Esophagus (tissue), 2 donors: Measurements from ENCODE around the gene GNA14. TPM values are rescaled to one million over a fixed set of nuclear protein-coding genes. Genes with fewer than 3 reads are reported as not detected.

ENCODE experiments used
- H3K27ac ChIP-seq, 2 donors: one replicate each; pipeline ENCODE4 v1.5.1; 2013; ENCODE audit warnings: low read depth in 2 of 2, mild to moderate bottlenecking in 2 of 2, inconsistent platforms in 1 of 2, low read length in 1 of 2, moderate library complexity in 1 of 2
- H3K27me3 ChIP-seq, 2 donors: one replicate each; pipeline ENCODE4 v1.6.1; 2013; ENCODE audit warnings: low read length in 2 of 2, control low read depth in 1 of 2, mild to moderate bottlenecking in 1 of 2; ENCODE audit not compliant: insufficient read depth in 2 of 2, control insufficient read depth in 1 of 2
- H3K36me3 ChIP-seq, 2 donors: one replicate each; pipeline ENCODE4 v1.6.1; 2013; ENCODE audit warnings: low read length in 1 of 2; ENCODE audit not compliant: control insufficient read depth in 2 of 2, insufficient read depth in 2 of 2
- H3K4me1 ChIP-seq, 2 donors: one replicate each; pipeline ENCODE4 v1.6.1; 2013; ENCODE audit warnings: low read length in 1 of 2; ENCODE audit not compliant: control insufficient read depth in 2 of 2, insufficient read depth in 2 of 2
- H3K4me3 ChIP-seq, 2 donors: one replicate each; pipeline ENCODE4 v1.5.1; 2013; ENCODE audit warnings: low read length in 2 of 2, mild to moderate bottlenecking in 2 of 2, low read depth in 1 of 2, moderate library complexity in 1 of 2
- H3K9me3 ChIP-seq, 2 donors: one replicate each; pipeline ENCODE4 v1.6.1; 2013; ENCODE audit warnings: mild to moderate bottlenecking in 2 of 2, low read depth in 1 of 2, low read length in 1 of 2, moderate library complexity in 1 of 2; ENCODE audit not compliant: control insufficient read depth in 2 of 2, insufficient read depth in 1 of 2
- WGBS, 2 donors: extraction: QIAGEN DNeasy Blood & Tissue Kit; methylation state at CpG; one replicate each; pipeline ENCODE4 v1.1.7; 2013; 5-methylcytosine and 5-hydroxymethylcytosine counted together
- polyA plus RNA-seq, 2 donors: library from polyadenylated mRNA; stranded (reverse); fragments of 200-250 nt; gene quantifications; one replicate each; pipeline ENCODE4 v1.2.3, GENCODE V29; 2013
- donor health status: healthy with polysubstance abuse.
- donor health status: Bipolar disorder and iron deficiency.

The GNA14 gene
- polyA plus RNA-seq, 2 donors: 0.94 to 1.9 TPM

GRCh38 chr9:77547106-77547730 is 100.9 kb downstream of the GNA14 start:
- H3K27ac ChIP-seq: no peak overlapping the region
- H3K4me3 ChIP-seq: no peak overlapping the region
- H3K4me1 ChIP-seq: no peaks in the 10 kb centered on the region
- WGBS, 2 donors: 64 to 77% methylated on average over 5 of the region's 5 CpGs
- H3K9me3 ChIP-seq: peaks cover 2 to 9% of the 10 kb centered on the region in 2 donors
- H3K36me3 ChIP-seq: no peaks in the 10 kb centered on the region
- H3K27me3 ChIP-seq: no peaks in the 10 kb centered on the region

DNA sequence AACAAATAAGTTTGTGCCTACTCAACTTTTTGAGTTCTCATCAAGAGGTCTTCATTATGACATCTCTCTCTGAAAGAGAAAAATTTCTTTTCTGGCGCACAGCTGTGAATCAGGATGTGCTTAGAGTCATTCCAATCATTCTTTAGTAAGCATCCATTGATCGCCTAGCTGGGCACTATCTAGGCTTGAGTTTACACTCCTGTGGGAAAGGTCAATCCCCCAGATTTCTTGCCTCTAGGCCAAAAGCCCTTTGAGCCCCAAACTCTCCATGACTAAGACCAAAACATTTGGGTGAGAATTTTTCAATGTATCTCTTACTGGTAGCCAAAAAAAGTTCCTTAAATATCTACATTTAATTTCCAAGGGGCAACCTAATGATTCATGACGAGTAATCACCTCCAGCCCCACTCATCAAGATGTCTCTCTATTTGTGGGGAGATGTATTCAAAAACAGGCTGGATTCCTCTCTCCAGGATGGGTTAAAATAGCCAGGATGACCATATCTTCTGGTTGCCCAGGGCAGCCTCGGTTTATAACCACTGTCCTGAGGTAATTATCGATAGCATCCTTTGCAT is 101.7 kb downstream of the GNA14 start:
- Histone ChIP-seq H3K4me3 (no peak overlapping the region), H3K27ac (no peak overlapping the region), H3K9me3 (peaks cover 3 to 10% of the 10 kb centered on the region in 2 donors), H3K4me1 (no peaks in the 10 kb centered on the region), H3K36me3 (no peaks in the 10 kb centered on the region), H3K27me3 (no peaks in the 10 kb centered on the region)
- WGBS, 2 donors: 78 to 84% methylated on average over 5 of the region's 5 CpGs

- WGBS, 2 donors: 49 to 54% methylated on average over 3 of the region's 3 CpGs
- Histone ChIP-seq H3K36me3 (no peaks in the 10 kb centered on the region), H3K27me3 (no peaks in the 10 kb centered on the region), H3K9me3 (peaks cover 3 to 10% of the 10 kb centered on the region in 2 donors), H3K27ac (no peak overlapping the region), H3K4me1 (no peaks in the 10 kb centered on the region), H3K4me3 (no peak overlapping the region)
These were observed 103.6 kb downstream of the GNA14 start for GRCh38 chr9:77544546-77544945.

DNA sequence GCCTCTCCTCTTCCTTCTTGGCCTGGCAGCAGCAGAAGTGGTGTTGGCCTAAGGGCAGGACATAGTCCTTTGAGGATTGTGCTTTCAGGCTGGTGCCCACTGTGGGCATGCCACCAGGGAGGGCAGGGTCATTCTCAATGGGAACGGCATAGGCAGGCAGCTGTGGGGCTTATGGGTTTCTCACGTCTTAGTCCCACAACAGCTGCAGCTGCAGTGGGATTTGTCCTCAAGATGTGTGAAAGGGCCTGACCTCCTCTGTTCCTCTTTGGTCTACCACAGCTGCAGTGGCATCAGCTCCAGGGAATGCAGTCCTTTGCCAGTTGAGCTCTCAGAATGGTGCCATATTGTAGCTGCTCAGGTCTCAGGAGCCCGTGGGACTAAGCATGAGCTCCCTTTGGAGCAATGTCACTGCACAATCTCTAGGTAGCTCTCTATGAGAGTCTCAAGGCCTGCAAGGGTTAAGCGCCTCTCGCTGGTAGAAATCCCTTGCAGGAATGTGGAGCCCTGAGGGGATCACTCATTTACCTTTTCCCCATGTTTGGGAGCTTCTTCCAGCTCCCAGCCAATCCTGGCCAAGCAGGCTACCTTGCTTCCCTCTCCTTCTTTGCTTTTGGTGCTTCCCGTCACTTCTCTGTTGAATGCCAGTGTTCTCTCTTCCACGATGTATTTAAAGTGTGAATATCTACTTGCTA is 104.8 kb downstream of the GNA14 start:
- 85% methylated on average over 7 of the region's 7 CpGs for WGBS, 2 donors

DNA sequence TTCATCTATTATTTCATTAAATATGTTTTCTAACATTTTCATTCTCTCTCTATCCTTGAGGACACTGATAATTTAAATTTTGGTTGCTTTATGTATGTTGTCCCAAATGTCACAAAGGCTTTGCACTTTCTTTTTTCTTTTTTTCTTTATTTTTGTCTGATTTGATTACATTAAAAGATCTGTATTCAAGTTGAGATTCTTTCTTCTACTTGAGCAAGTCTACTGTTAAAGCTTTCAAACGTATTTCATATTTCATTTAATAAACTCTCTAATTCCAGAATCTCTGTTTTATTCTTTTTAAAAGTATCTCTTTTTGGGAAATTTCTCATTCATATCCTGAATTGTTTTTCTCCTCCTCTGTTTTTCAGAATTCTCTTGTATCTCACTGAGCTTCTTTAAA is 106.5 kb downstream of the GNA14 start:
- Histone ChIP-seq H3K27ac (no peak overlapping the region), H3K4me1 (no peaks in the 10 kb centered on the region), H3K9me3 (peaks cover 3 to 10% of the 10 kb centered on the region in 2 donors), H3K36me3 (no peaks in the 10 kb centered on the region), H3K27me3 (no peaks in the 10 kb centered on the region), H3K4me3 (no peak overlapping the region)
- WGBS, 2 donors: 38 to 77% methylated on average over 1 of the region's 1 CpG

More for the DNA sequence above, 104.8 kb downstream of the GNA14 start:
- no peak overlapping the region for H3K27ac ChIP-seq
- peaks cover 3 to 10% of the 10 kb centered on the region in 2 donors for H3K9me3 ChIP-seq
- no peaks in the 10 kb centered on the region for H3K4me1 ChIP-seq
- H3K36me3 ChIP-seq: no peaks in the 10 kb centered on the region
- no peaks in the 10 kb centered on the region for H3K27me3 ChIP-seq
- H3K4me3 ChIP-seq: no peak overlapping the region

DNA sequence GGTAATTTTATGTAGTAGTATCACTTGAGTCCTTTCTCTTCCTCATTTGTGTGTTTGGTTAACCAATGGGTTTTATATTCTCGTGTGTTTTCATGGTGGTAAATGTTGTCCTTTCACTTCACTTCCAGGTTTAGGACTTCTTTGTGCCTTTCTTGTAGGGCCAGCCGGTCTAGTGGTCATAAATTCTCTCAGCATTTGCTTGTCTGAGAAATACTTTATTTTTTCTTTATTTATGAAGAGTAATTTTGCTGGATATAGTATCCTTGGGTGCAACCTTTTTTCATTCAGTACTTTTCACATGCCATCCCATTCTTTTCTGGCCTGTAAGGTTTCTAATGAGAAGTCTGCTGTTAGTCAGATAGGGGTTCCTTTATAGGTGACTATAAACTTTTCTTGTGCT is 107.1 kb downstream of the GNA14 start:
- Histone ChIP-seq H3K4me1 (no peaks in the 10 kb centered on the region), H3K27ac (no peak overlapping the region), H3K36me3 (no peaks in the 10 kb centered on the region), H3K27me3 (no peaks in the 10 kb centered on the region), H3K9me3 (peaks cover 3 to 10% of the 10 kb centered on the region in 2 donors), H3K4me3 (no peak overlapping the region)
- WGBS, 2 donors: 83 to 95% methylated on average over 2 of the region's 2 CpGs

GRCh38 chr9:77534376-77535057 is 113.6 kb downstream of the GNA14 start:
- H3K36me3 ChIP-seq: no peaks in the 10 kb centered on the region
- H3K27ac ChIP-seq: no peak overlapping the region
- WGBS, 2 donors: 72 to 76% methylated on average over 7 of the region's 7 CpGs

GRCh38 chr9:77533671-77534070 is 114.5 kb downstream of the GNA14 start:
- Histone ChIP-seq H3K36me3 (no peaks in the 10 kb centered on the region), H3K27ac (no peak overlapping the region), H3K4me1 (no peaks in the 10 kb centered on the region), H3K27me3 (no peaks in the 10 kb centered on the region), H3K4me3 (no peak overlapping the region), H3K9me3 (no peaks in the 10 kb centered on the region)
- 67 to 86% methylated on average over 3 of the region's 3 CpGs for WGBS, 2 donors

More at GRCh38 chr9:77534376-77535057, 113.6 kb downstream of the GNA14 start:
- H3K27me3 ChIP-seq: no peaks in the 10 kb centered on the region
- no peaks in the 10 kb centered on the region for H3K4me1 ChIP-seq
- no peak overlapping the region for H3K4me3 ChIP-seq
- H3K9me3 ChIP-seq: no peaks in the 10 kb centered on the region

DNA sequence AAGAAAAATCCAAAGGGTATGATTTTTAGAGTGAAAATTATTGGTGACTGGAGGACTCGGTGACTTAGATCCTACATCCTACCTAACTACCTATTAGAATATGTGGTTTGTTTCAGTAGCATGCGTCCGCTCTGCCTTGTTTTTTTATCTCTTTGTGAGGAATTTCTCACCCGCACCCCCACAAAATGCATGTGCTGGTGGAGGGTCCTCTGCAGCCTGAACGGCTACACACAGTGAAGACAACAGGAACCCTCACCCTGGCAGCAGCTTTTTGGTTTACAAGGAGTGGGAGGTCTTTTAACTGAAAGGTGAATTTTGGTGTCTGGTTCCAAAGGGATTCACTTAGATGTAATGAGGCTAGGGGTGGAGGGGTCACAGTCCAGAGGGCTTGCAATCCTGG is 115.5 kb downstream of the GNA14 start:
- Histone ChIP-seq H3K27ac (no peak overlapping the region), H3K36me3 (no peaks in the 10 kb centered on the region), H3K4me1 (no peaks in the 10 kb centered on the region), H3K9me3 (no peaks in the 10 kb centered on the region), H3K4me3 (no peak overlapping the region), H3K27me3 (no peaks in the 10 kb centered on the region)
- 88 to 93% methylated on average over 5 of the region's 5 CpGs for WGBS, 2 donors
